GM19035 (cell line): Measurements from ENCODE around the gene SPINT2.
"Not testable (repeated sequence)": the region's sequence is repeated elsewhere in the genome, so short reads cannot be mapped to it uniquely, and the experiment has no call there.

Experiments used
- ATAC-seq: cut with Tn5 transposase; IDR thresholded peaks from one replicate; pipeline ENCODE4 v1.9.1; 2021; ENCODE audit not compliant: unreplicated experiment

Gene SPINT2, protein sequence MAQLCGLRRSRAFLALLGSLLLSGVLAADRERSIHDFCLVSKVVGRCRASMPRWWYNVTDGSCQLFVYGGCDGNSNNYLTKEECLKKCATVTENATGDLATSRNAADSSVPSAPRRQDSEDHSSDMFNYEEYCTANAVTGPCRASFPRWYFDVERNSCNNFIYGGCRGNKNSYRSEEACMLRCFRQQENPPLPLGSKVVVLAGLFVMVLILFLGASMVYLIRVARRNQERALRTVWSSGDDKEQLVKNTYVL

DNA sequence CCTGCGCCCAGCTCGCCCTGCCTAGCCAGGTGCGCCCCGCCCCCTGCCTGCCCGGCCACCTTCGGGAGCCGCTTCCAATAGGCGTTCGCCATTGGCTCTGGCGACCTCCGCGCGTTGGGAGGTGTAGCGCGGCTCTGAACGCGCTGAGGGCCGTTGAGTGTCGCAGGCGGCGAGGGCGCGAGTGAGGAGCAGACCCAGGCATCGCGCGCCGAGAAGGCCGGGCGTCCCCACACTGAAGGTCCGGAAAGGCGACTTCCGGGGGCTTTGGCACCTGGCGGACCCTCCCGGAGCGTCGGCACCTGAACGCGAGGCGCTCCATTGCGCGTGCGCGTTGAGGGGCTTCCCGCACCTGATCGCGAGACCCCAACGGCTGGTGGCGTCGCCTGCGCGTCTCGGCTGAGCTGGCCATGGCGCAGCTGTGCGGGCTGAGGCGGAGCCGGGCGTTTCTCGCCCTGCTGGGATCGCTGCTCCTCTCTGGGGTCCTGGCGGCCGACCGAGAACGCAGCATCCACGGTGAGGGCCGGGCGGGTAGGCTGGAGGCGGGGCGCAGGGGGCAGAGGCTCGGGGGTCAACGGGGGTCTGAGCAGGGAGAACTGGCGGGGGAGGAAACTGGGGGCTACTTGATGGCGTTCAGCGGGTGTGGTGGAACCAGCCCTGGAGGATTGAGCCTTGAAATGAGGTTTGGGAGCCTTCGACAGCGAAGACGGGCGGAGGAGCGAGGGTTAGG, at the start of gene SPINT2:
SPINT2 (plus strand) TSS at position 88 of the 727 bp plus-strand sequence; CDS start at position 408, 320 bp downstream.
- no peak for ATAC-seq

DNA sequence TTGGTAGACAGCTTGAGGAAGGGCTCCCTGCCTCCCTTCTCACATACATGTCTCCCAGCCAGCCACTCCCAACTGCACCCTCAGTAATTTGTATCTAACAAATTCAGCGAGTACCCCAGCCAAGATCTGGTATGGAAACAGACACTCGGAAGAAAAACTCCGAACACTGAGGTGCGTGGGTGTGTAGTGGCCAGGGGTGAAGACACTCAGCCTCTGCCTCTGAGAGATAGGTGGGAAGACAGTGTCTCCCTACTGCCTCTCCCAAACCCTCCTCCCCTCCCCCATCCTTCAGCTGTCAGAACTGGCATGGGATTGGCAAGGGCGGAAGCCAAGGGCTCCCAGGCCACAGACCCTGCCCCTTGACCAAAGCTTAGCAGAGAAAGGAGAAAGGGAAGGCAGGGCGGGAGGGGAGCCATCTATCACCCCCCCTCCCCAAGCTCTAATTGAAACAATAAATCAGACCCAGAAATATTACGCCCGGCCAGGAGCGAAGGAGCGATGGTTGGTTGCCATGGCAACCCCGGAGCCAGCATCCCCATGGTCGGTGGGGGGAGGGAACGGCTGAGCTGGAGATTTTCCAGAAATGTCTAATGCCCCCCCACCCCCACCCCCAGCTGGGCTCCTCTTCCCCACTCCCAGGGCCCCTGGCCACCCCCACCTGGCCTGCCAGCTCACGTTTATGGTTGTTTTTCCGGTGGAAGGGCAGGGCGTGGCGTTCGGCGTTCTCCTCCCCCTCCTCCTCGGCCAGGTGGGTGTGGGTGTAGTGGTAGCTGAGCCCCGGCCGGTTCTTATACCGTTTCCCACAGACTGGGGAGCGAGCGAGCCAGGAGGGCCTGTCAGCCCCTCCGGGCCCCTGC, 47.4 kb upstream of the SPINT2 start:
- no peak for ATAC-seq

DNA sequence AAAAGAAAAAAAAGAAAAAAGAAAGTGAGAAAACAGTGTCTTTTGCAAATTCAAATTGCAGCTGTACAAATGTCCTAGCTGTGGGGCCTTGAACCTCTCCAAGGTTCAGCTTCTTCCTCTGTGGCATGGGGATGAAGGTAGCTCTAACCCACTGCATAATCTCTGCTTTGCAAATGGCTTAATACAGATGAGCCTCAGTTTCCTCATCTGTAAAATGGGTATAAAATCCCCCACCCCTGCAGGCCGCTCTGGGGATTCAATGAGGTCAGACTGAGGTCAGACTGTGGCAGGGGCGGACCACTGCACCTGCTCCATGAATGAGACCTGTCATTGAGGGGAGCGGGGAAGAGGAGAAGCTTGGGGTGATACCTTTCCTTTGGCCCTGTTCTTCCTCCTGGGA, 46.2 kb upstream of the SPINT2 start:
- no peak for ATAC-seq

DNA sequence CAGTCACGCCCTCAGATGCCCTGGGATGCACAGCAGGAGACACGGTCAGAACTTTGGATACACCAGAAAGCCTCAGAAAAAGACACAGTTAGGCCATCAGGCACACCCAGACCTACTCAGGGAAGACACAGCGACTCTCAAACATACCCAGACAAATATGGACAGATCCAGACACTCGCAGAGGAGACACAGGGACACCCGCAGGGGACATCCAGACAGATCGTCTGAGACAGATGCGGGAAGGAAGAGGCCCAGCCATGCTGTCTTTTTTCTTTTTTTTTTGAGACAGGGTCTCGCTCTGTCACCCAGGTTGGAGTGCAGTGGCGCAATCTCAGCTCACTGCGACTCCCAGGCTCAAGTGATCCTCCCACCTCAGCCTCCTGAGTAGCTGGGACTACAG, 45.2 kb upstream of the SPINT2 start:
- ATAC-seq, result no peak

DNA sequence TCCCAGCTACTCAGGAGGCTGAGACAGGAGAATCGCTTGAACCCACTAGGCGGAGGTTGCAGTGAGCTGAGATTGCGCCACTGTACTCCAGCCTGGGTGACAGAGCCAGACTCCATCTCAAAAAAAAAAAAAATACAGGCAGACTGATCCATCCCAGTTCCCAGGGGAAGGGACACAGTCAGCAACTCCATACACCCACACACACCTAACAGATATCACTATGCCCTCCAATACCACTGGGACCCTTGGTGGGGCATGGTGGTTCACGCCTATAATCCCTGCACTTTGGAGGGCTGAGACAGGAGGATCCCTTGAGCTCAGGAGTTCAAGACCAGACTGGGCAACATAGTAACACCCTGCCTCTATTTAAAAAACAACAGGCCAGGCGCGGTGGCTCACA, 43.0 kb upstream of the SPINT2 start:
- ATAC-seq, result no peak

DNA sequence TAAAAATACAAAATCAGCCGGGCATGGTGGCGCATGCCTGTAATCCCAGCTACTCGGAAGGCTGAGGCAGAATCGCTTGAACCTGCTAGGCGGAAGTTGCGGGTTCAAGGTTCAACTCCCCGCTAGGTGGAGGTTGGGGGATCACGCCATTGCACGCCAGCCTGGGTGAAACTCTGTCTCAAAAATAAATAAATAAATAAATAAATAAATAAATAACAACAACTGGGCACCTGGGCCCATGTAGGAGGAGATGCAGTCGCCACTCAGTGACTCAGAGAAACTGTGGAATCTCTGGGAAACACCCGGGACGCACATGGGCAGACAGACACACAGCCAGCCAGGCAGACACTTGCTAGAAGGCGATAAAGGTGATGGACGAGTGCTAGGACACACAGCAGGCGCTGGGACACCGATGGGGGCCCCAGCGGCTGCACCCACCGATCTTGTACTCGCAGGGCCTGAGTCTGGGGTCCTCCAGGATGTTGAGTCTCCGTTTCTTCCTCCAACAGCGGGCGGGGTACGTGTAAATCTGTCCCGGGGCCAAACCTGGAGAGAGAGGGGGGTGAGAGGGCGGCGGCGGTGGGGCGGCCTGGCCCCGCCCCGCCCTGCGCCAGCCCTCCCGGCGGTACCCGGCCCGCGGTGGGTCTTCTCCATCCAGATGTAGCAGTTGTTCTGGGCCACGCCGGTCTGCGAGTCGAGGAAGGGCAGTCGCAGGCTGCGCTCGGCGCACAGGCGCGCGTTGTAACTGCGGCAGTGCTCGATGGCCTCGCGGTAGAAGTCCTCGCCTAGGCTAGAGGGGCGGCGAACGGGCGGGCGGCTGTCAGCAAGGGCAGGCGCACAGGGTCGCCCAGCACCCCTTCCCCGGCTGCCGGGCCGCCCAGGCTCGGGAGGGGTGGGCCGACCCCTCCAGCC, 42.2 kb upstream of the SPINT2 start:
- no peak for ATAC-seq

DNA sequence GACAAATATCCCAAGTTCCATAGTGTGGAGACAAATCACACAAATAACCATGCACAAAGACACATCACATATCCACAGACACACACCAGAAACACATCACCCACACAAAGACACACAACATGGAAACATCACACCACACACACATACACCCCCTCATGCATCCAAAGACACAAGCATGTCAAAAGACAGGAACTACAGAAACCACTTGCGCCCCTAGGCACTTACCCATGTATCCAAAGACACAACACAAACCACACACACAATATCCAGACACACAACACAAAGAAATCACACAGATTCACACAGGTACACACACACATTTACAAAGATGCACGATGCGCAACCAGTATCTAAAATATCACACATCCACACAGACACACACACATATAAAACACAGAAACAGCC, 41.3 kb upstream of the SPINT2 start:
- no peak for ATAC-seq

DNA sequence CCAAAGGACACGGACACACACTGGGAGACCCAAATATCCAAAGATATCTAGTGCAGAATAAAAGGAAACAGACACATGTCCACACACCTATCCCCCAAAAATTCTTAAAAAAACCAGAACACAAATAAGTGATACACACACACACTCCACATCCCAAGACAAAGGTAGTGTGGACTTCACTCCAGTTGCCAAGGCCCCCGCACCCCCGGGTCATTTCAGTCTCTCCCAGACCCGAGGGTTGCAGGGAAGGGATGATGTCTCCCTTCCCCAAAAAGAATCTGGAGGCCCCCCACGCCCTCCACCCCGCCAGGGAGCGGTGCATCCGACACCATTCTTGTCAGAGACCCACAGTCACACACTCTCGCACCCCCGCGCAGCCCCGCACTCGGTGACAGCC, 40.8 kb upstream of the SPINT2 start:
- ATAC-seq, result no peak

DNA sequence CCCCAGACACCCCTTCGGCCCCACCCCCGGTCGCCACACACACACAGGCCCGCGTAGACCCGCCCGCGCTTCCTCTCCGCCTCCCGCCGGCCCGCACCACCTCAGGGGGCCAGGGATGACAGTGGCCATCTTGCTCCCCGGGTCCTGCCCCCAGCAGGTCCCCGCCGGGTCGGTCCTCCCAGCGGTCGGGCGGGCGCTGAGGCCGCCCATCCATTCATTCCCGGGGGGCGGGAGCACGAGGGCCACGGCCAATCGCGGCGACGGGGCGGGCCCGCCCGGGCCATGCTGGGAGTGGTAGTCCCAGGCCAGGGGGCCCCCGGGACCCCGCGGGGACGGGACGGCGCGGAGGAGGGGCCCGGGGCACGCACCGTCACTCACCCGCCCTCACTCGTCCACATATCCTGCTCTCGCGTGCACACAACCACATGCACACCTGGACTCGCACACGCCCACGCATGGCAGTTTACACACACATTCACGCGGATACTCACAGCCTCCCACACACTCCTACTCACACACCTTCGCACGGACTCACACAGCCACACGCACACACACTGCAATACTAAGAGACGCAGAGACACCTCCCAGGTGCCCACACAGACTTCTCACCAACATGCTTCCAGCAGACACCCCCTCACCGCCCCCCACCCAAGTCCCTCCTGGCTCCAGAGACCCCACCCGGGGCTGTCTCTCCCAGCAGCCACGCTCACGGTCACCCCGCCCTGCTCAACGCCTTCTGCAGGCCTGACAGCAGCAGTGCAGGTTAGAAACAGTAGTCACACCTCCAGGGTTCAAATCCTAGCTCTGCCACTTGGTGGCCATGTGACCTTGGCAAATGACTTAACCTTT, 40.1 kb upstream of the SPINT2 start, which contains the start of gene DPF1:
DPF1 (minus strand) TSS at position 209 of the 849 bp plus-strand sequence; CDS start at position 129, 80 bp downstream.
- ATAC-seq, result peak; percentile 75

DNA sequence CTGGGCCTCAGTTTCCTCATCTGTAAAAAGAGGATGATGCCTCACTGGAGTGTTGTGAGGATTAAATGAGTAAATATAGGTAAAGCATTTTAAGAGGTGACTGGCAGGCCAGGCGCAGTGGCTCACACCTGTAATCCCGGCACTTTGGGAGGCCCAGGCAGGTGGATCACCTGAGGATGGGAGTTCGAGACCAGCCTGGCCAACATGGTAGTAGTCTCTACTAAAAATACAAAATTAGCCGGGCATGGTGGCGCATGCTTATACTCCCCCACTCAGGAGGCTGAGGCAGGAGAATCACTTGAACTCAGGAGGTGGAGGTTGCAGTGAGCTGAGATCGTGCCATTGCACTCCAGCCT, 39.5 kb upstream of the SPINT2 start:
- ATAC-seq, result not testable (repeated sequence)

DNA sequence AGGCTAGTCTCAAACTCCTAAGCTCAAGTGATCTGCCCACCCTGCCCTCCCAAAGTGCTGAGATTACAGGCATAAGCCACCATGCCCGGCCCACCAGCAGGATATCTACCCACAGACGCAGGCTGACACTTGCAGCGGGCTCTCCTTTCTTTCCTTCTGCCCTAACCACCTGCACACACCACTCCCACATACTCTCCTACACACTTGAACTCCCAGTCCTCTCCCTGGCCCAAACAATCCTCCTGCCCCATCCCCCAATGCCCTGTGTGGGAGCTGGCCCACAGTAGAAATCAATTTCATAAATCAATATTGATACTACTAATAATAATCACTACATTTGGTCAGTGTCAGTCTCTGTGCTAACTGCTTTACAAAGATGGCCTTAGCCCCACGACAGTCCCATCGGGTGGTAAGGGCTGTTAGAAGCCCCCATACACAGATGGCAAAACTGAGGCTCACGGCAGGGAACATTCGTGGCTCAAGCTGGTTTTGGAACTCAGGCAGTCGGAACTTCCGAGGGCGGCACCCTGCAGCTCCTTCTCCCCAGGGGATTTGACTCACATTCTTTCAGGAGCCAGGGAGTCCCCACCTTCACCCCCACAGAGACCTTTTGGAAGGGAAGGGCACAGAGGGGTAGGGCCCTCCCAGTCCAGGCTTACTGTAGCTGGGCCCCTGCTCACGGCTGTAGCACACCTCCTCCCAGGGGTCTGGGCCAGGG, 36.9 kb upstream of the SPINT2 start:
- ATAC-seq, result no peak

DNA sequence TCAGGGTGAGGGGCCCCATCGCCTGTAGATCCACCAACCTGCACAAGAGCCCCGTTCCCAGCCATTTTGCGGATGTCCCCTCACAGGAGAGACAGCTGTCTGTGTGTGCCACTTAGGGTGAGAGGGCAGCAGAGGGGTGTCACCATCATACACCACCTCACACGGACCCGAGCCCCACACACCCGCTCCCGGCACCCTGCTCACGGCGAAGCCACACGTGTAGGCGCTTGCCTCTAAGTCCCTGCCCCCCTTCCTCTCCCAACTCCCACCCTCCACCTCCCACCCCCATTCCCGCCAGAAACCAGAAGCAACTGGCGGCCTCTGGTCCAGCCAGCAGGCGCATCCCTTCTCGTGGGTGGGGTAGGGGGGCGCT, 36.4 kb upstream of the SPINT2 start:
- ATAC-seq, result no peak

DNA sequence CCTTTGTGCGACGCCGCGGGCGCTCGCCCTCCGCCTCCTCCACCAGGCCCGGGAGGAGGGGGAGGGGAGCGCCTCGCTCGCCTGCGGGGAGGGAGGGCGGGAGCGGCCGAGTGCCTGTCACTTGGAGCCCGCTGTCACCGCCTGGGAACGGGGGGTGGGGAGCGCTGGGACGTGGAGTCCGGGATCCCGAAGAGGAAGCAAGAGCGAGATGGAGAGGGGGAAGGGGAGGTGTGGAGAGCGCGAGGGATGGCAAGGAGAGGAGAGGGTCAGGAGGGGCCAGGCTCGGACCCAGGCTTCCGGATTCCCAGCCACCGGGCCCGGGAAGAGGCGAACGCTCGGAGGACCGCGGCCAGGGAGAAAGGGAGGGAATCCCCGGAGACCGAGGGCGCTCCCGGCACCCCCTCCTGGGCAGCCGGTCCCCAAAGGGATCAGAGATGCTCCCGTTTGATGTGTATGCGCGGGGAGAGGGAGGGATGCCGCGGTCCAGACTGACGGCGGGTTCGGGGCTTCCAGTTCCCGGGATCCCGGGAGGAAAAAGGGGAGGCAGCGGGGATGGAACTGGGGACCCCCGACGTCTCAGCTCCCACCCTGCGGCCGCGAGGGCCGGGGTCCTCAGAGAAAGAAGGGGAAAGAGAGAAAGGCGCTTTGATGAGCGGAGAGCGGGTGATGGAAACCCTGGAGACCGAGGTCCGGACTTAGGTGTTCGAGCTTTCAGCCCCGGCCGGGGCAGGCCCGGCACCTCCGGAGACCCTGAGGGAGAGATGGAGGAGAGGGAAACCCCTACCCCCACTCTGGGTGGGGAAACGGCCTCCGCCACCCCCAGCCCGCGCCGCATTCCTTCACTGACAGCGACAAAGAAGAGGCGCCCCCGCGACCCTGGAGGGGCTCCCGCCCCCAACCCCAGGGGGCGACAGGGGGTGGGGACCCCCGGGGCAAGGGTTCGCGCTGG, 35.6 kb upstream of the SPINT2 start:
- ATAC-seq, result no peak

DNA sequence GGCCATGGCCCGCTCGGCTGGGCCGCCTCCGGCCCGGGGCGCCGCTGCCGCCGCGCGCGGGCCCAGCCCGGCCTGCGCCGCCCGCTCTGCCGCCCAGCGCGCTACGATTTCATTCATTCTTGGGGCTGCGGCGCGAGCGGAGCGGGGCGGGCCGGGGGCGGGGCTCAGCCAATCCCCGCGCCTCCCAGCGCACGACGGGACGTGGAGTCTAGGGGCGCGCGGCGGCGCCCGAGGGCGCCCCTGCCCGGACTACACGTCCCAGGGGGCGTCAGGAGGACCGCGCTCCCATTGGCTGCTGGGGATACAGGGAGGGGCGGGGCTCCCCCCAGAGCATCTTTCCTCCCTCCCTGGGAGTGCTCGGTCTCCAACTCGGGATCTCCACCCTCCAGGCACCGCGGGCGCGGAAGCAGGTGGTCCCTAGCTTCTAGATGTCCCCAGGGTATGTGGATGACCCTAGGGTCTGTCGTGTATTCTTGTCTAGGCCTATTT, 34.7 kb upstream of the SPINT2 start:
- ATAC-seq, result no peak

DNA sequence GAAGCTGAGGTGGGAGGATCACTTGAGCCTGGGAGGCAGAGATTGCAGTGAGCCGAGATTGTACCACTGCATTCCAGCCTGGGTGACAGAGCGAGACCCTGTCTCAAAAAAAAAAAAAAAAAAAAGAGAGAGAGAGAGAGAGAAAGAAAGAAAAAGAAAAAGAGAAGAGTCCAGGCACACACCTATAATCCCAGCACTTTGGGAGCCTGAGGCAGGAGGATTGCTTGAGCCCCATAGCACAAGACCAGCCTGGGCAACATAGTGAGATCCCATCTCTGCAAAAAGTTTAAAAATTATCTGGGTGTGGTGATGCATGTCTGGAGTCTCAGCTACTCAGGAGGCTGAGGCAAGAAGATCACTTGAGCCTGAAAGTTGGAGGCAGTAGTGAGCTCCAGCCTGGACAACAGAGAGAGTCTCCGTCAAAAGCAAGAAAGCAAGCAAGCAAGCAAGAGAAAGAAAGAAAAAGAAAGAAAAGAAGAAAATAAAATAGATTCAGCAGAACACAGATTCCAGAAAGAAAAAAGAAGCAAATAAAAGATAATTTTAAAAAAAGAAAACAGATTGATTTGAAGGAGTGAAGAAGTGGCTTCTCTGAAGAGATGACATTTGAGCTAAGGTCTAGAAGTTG, 33.8 kb upstream of the SPINT2 start:
- not testable (repeated sequence) for ATAC-seq

DNA sequence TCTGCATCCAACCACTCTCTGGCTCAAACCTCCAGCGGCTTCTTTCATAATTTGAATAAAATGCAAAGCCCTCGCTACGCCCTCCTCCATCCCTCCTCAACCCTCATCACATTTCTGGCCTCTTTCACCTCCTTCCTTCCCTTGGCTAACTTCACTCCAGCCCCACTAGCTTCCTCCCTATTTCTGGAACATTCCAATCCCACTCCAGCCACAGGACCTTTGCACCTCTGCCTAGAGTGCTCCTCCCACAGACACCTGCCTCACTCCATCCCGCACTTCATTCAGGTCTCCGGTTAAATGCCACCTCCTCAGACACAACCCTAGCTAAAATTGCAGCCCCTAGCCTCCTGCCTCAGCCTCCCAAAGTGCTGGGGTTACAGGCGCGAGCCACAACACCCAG, 32.5 kb upstream of the SPINT2 start:
- no peak for ATAC-seq

DNA sequence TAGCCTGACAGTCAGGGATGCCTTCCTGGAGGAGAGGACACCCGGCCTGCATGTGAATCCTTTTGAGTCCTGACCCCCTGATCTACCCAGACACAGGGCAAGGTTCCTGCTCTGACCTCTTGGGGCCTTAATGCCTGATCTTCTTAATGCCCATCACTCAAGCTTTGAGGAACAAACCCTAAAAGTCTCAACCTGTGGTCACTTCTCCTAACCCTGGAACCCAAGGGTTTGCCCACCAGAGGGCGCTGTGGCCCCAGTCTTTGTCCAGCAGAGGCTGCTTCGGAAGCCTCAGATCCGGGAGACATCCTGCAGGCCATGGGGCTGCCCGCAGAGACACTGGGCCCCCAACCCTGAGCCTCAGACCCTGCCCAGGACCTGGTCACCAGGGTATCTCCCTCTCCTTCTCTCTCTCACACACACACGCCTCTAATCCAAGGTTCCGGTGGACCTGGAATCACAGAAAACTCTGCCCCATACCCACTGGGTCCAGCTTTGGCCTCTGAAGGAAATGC, 30.6 kb upstream of the SPINT2 start:
- no peak for ATAC-seq
